ENCODE results near the gene TAOK2. TPM values are rescaled to one million over a fixed set of nuclear protein-coding genes. Genes with fewer than 3 reads are reported as not detected.

Gene TAOK2
- total and polyA plus RNA-seq, 2 of the 13 experiments (the other 11 are each of a cell fraction or from before 2014, with no cell fraction given) = 17.4 to 43.2 TPM

- no peak for TF ChIP-seq SP5 (CRISPR knock-in tag; IDR thresholded peaks at IDR 0.05; ENCODE audit: borderline replicate concordance, low read depth)
- no peak for TF ChIP-seq CBX5 (CRISPR knock-in tag; IDR thresholded peaks at IDR 0.05; ENCODE audit: borderline replicate concordance)
- TF ChIP-seq HNF4G (IDR thresholded peaks at IDR 0.05; ENCODE audit: borderline replicate concordance, low read depth, low read length) = no peak
- TF ChIP-seq HNF4G (CRISPR knock-in tag; IDR thresholded peaks at IDR 0.05; ENCODE audit: borderline replicate concordance, low read depth) = no peak
- TF ChIP-seq ZNF362 (CRISPR knock-in tag; IDR thresholded peaks at IDR 0.05; ENCODE audit: borderline replicate concordance) = peak; percentile 78
- no peak for TF ChIP-seq ZFP90 (CRISPR knock-in tag; IDR thresholded peaks at IDR 0.05; ENCODE audit: borderline replicate concordance)
- no peak for TF ChIP-seq ZNF513 (CRISPR knock-in tag; conservative IDR thresholded peaks at IDR 0.05)
- no peak for TF ChIP-seq GABPB1 (CRISPR knock-in tag; IDR thresholded peaks at IDR 0.05)
- TF ChIP-seq TOPORS (CRISPR knock-in tag; IDR thresholded peaks at IDR 0.05) = no peak
Measured at GRCh38 chr16:30016555-30017276, 43.0 kb downstream of the TAOK2 start (continued).

GRCh38 chr16:30017277-30017656, 43.6 kb downstream of the TAOK2 start:
- in situ Hi-C loops (cut with HindIII; ENCODE audit: extremely low pct_ligation_motif_present, low pct_unique_long_range_greater_than_20kb) = no loop called here

More at GRCh38 chr16:30017277-30017656, 43.6 kb downstream of the TAOK2 start:
- Histone ChIP-seq H4K20me1 (ENCODE audit: insufficient read depth, low read length) (no peaks in the 10 kb centered on the region), H3K79me2 (ENCODE audit: insufficient read depth, low read length) (no peaks in the 10 kb centered on the region), H3K4me2 (ENCODE audit: low read depth, low read length) (no peak overlapping the region), H3K9me3 (ENCODE audit: low read length) (no peaks in the 10 kb centered on the region), H3K9ac (ENCODE audit: insufficient read depth, low read depth, low read length) (no peak overlapping the region), H3K27me3 (ENCODE audit: control insufficient read depth in 1 of 2, insufficient read depth in 2 of 2, low read length in 2 of 2) (peaks cover 0 to 21% of the 10 kb centered on the region in 2 experiments; a peak in 3 of 5 replicates), H3K27ac (ENCODE audit: extremely low read length, insufficient read depth, low read length) (no peak overlapping the region), H3K4me3 (replicated peaks in 1 of 3; ENCODE audit: insufficient read depth in 1 of 3, low read depth in 2 of 3, low read length in 3 of 3) (no peak overlapping the region), H2AFZ (ENCODE audit: low read length) (no peak overlapping the region), H3K4me1 (ENCODE audit: insufficient read depth, low read length) (peaks cover 26% of the 10 kb centered on the region), H3K36me3 (replicated peaks in 1 of 2; ENCODE audit: control insufficient read depth in 1 of 2, insufficient read depth in 2 of 2, low read length in 2 of 2) (no peaks in the 10 kb centered on the region)
- intact Hi-C loops (cut with micrococcal nuclease; ENCODE audit: unreplicated experiment) = no loop called here
- FAIRE-seq = no peak
- BruUV-seq (replicated peaks) = no TSS peak
- DNase-seq (ENCODE audit: low spot score) = no peak
- ChIA-PET CTCF (ENCODE audit: low intra/inter-chr PET ratio, low total read pairs) (no interaction called here), POLR2A (interaction anchor here (1.0 kb wide), 1 partner anchor 118 kb away, joined by 5 read pairs; the partner anchor contains the start of gene SEZ6L2)
- no peak for ATAC-seq
- no peak for TF ChIP-seq FOXK2 (IDR thresholded peaks at IDR 0.05)
- no peak for TF ChIP-seq MXD4 (CRISPR knock-in tag; IDR thresholded peaks at IDR 0.05)
- TF ChIP-seq ZMYM2 (CRISPR knock-in tag; IDR thresholded peaks at IDR 0.05) = no peak
- no peak for TF ChIP-seq STAT6 (CRISPR knock-in tag; IDR thresholded peaks at IDR 0.05; ENCODE audit: borderline replicate concordance)
- TF ChIP-seq ZNF839 (CRISPR knock-in tag; IDR thresholded peaks at IDR 0.05; ENCODE audit: borderline replicate concordance) = no peak
- TF ChIP-seq ISX (CRISPR knock-in tag; conservative IDR thresholded peaks at IDR 0.05) = no peak
- no peak for TF ChIP-seq POLR2A (IDR thresholded peaks at IDR 0.05; ENCODE audit: insufficient read depth in 1 of 2, low read depth in 2 of 2, low read length in 2 of 2)
- WGBS (ENCODE audit: low lambda C conversion rate) = 86% methylated on average over 2 of the region's 2 CpGs

All from HepG2 (cell line).